HG03196 (cell line): ENCODE results near the gene CYP27A1.

Source experiments
- ATAC-seq: cut with Tn5 transposase; IDR thresholded peaks from one replicate; pipeline ENCODE4 v1.9.1; 2021; ENCODE audit not compliant: unreplicated experiment

CYP27A1 gene

GRCh38 chr2:218781691-218782527 lies at the start of gene CYP27A1:
TSS of gene CYP27A1 (plus strand) at chr2:218782147. CDS start at chr2:218782183, 36 bp downstream.
- ATAC-seq: no peak

GRCh38 chr2:218732761-218733158 lies 49.2 kb upstream of the CYP27A1 start:
- ATAC-seq: no peak

- no peak for ATAC-seq
Observed at GRCh38 chr2:218733171-218734021, 48.6 kb upstream of the CYP27A1 start.

DNA sequence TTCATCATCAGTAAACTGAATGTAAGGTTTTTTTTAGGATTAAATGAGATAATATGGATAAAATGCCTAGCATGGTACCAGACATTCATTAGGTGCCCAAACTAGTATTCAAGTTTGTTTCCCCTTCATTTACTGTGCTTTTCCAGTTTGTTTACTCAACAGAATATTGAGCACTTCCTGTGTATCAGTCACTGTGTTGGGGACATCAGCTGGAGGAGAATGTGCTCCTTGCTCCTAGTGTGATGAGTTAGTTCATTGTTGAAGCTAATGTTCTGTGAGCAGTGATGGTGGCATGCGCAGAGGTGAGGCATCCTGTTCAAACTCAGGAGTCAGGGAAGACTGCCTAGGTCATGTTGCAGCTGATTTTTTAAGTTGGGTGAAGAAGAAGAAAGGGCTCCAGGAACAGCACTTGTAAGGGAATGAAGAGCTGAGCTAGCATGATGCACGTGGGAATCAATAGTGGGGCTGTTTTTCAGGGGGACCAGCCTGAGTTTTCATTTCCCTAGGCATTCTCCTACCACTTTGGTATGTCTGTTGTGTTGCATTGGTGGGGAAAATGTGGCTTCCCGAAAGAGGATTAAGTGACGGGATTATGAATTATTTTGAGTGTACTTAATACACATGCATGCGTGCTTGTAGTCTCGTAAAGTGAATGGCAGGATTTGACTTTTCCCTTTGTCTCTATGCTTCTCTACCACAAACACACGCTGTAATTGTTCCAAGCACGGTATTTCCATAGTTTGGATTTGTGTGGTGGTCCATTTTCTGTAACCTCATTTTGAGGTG lies 47.6 kb upstream of the CYP27A1 start:
- no peak for ATAC-seq

DNA sequence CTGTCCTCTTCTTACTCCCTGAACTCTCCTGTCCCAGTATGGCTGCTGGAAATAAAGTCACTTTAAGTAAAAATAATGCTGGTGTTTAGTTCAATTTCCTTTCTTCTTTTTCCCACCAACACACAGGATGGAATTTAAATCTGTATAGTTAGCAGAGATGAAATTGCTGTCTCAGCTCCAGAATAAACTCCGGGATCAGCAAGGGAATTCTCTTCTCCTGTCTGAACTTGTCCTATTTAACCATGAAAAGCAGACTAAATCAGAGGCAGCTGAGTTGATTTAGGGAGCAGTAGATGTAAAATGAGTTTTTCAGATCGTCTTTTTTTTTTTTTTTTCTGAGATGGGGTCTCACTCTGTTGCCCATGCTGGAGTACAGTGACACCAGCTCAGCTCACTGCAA lies 45.4 kb upstream of the CYP27A1 start:
- ATAC-seq: no peak

GRCh38 chr2:218743068-218743467 lies 38.9 kb upstream of the CYP27A1 start:
- ATAC-seq: no peak

GRCh38 chr2:218744615-218745014 lies 37.3 kb upstream of the CYP27A1 start:
- ATAC-seq: no peak

DNA sequence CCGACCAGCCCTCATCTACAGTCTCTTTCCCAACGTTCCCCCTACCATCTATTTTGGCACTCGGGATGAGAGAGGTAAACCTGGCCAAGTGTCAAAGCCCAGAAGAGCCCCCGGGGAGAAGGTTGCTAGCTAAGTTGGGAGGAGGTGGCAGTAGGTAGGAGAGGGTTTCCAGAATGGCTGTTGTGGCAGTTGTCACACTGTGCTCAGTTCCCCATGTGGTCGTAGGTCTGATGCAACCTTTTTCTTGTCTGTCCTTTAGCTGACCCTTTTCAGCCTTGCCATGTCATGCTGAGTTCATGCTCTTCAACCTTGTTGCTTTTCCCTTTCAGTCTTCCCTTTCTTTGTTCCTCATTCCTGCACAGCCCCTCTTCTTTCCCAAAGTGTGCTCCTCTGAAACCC lies 36.8 kb upstream of the CYP27A1 start:
- no peak for ATAC-seq

DNA sequence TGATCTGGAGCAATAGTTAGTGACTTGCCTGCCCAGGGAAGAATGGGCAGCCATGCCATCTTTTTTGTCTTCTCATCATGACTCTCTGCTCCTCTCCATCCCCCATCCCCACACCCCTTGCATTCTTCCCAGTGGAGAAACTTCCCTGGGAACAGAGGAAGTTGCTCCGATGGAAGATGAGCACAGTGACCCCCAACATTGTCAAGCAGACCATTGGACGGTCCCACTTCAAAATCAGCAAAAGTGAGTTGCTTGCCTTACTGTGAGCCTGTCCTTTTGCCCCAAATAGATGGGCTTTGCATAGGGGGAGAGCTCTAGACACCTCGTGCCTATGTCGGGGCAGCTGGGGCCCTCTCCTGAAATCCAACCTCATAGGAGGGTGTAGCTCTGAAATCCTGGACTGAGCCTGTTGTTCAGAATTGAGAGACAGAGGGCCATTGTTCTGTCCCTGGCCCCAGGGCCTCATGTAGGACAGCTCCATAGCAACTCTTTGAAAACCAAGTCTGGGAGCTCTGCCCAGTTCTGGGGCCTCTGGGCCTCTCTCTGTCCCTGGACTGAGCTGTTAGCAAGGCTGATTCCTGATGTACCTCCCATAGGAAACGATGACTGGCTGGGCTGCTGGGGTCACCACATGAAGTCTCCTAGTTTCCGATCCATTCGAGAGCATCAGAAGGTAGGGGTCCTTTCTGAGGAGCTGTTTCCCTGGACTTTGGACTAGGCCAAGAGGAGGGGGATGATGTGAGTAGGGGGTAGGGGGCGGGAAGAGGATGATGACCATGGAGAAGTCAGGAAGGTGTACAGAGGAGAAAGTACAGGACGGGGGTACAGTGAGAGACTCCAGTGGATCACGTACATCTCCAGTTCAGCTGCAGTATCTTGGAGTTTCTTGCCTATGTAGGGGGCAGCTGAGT lies 36.1 kb upstream of the CYP27A1 start:
- no peak for ATAC-seq

DNA sequence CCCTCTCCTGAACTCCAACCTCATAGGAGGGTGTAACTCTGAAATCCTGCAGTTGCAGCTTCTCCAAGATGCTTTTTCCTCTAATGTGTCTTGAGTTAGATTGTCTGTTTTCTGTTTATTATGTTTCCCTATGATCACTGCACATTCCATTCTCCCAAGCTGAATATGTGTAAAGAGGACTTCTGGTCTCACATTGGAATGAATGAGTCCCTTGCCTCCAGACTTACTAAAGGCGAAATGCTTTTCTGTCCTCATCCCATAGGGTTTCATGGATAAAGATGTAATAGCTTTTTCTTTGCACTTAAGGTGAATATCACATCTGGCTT lies 35.5 kb upstream of the CYP27A1 start:
- no peak for ATAC-seq

DNA sequence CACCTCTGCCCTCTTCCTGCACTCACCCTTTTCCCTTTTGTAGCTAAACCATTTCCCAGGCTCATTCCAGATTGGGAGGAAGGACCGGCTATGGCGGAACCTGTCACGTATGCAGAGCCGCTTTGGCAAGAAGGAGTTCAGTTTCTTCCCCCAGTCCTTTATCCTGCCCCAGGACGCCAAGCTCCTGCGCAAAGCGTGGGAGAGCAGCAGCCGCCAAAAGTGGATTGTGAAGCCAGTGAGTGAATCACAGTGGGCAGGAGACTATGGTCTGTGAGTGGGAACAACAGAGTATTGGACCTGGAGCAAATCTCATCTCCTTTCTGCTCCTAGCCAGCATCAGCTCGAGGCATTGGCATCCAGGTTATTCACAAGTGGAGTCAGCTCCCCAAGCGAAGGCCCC lies 35.0 kb upstream of the CYP27A1 start:
- no peak for ATAC-seq

- no peak for ATAC-seq
Observed at GRCh38 chr2:218748741-218749441, 33.1 kb upstream of the CYP27A1 start.

DNA sequence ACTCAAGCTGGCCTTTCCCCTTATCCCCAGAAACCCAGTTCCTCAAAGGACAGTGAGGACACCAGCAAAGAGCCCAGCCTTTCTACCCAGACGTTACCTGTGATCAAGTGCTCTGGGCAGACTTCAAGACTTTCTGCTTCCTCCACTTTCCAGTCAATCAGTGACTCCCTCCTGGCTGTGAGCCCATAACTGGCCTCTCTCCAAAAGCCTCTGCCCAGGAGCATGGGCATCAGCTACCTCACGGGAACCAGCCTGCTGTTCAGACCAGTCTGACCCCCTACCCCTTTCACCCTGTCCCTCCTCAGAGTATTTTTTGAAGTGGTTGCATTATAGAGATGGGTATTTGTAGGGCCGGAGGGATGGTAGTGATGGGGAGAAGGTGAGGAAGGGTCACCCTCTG lies 27.7 kb upstream of the CYP27A1 start:
- no peak for ATAC-seq

GRCh38 chr2:218754781-218755180 lies 27.2 kb upstream of the CYP27A1 start:
- no peak for ATAC-seq

- ATAC-seq: no peak
Observed at GRCh38 chr2:218755198-218755566, 26.8 kb upstream of the CYP27A1 start.

- no peak for ATAC-seq
Observed at GRCh38 chr2:218755567-218756404, 26.2 kb upstream of the CYP27A1 start.

DNA sequence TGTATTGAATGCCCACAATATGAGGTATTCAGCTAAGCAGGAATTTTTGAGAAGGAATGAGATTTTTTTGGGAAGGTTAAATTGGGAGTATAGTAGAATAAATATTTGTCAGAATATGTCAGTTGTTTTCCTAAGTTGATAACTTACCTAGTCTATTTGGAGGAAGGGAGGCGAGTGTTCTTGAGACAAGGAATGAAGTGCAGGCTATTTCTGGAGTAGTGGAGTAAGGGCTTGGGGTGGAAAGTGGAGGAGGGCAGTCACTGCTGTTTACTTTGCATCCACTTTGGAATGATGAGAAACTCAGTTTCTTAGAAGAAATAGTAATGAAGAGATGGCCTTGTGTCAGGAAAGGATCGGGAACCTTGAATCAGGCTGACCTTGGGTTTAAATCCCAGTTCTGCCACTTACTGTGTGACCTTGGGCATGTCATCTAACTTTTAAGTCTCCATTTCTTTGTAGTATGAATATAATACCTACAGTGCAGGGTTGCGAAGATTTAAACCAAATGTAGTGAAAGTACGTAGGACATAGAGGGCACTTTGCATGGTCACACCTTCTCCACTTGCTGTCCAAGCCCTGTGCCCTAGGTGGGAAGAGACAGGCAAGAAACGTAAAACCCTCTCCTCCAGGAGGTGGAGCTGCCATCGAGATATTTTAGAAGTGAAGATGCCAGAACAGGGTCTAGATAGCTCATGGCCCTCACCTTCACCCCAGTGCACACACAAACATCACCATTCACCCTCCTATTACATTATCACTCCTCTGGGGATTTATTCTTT lies 25.2 kb upstream of the CYP27A1 start:
- ATAC-seq: no peak

DNA sequence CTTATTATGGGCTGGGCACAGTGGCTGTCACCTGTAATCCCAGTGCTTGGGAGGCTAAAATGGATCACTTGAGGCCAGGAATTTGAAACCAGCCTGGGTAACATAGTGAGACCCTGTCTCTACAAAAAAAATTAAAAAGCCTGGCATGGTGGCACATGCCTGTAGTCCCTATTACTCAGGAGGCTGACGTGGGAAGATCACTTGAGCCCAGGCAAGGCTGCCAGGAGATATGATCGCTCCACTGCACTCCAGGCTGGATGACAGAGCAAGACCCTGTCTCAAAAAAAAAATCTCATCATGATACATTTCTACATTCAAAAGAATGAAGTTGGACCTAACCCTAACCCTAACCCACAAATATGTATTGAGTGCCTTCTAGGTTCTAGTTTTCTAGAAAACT lies 20.2 kb upstream of the CYP27A1 start:
- no peak for ATAC-seq
